GM12891 (cell line): ENCODE results near the gene ZBTB47.

Experiments used
- DNase-seq: peaks from one replicate; pipeline ENCODE4 v3.0.0; 2011; ENCODE audit warnings: low spot score; ENCODE audit not compliant: insufficient read length
- FAIRE-seq: peaks from 2 replicates; lab custom pipeline; 2011; peaks lifted over from hg19 to GRCh38; lab: Jason Lieb, UNC
- PAX5 ChIP-seq: IDR thresholded peaks from 2 replicates; pipeline ENCODE4 v1.6.1; 2011; ENCODE audit warnings: low read length, moderate library complexity, mild to moderate bottlenecking; ENCODE audit not compliant: insufficient read depth, severe bottlenecking
- POLR2A ChIP-seq: IDR thresholded peaks from 2 replicates; pipeline ENCODE4 v1.6.1; 2011; ENCODE audit warnings: low read depth, low read length, control low read depth
- POLR2AphosphoS5 ChIP-seq: IDR thresholded peaks from 2 replicates; pipeline ENCODE4 v1.6.1; 2011; ENCODE audit warnings: low read depth, low read length, control low read depth
- POU2F2 ChIP-seq: IDR thresholded peaks from 2 replicates; pipeline ENCODE4 v1.6.1; 2011; ENCODE audit warnings: low read depth, mild to moderate bottlenecking, control low read depth, low read length, moderate library complexity
- SPI1 ChIP-seq: IDR thresholded peaks from 2 replicates; pipeline ENCODE4 v1.6.1; 2011; ENCODE audit warnings: low read depth, low read length, control low read depth
- TAF1 ChIP-seq: IDR thresholded peaks from 2 replicates; pipeline ENCODE4 v1.6.1; 2011; ENCODE audit warnings: low read depth, low read length, control low read depth

ZBTB47 gene

DNA sequence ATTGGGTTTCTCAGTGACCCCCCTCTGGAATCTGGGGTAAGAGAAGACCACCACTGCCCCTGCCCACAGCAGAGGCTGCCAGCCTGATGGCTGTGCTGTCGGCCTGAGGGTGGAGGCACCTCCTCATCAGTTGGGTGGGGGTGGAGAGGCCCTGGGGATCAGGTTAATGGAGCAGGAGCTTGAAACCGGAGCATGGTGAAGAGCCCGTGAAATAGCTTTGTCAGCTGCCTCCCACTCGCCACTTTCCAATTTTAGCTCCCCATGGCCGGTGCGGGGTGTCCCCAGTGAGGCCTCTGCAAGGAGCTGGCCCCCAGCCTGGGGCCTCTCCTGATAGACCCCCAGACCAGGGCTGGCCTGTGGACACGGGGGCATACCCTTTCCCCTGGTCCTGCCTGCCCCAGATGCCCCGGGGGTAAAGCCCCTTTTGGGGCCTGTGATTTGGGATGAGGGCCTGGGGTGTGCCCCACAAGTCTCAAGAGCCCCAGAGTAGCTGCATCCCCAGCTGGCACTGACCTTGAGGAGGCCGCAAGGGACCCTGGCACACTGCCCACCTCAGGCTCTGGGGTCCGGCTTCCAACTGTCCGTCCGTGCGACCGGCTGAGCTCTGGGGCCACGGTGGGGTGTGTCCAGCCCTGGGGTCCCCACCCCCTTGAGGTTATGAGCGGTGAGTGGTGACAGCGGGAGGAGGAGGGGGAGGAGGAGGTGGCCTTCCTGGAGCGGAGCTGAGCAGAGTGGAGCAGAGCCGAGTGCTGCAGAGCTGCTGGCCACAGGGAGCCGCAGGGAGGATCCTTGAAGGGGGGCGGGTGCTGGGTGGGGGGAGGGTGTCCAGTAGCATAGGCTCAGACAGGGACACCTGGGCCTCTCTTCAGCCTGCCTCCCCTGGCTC, 48.8 kb downstream of the ZBTB47 start, which contains the start of gene HHATL:
Gene HHATL (minus strand): TSS at position 733 of the 886 bp plus-strand sequence. CDS start 1,972 bp downstream, outside the sequence.
- no peak for TF ChIP-seq POLR2AphosphoS5
- TF ChIP-seq POLR2A = no peak
- no peak for TF ChIP-seq SPI1
- DNase-seq = peak; percentile 14
- no peak for FAIRE-seq

DNA sequence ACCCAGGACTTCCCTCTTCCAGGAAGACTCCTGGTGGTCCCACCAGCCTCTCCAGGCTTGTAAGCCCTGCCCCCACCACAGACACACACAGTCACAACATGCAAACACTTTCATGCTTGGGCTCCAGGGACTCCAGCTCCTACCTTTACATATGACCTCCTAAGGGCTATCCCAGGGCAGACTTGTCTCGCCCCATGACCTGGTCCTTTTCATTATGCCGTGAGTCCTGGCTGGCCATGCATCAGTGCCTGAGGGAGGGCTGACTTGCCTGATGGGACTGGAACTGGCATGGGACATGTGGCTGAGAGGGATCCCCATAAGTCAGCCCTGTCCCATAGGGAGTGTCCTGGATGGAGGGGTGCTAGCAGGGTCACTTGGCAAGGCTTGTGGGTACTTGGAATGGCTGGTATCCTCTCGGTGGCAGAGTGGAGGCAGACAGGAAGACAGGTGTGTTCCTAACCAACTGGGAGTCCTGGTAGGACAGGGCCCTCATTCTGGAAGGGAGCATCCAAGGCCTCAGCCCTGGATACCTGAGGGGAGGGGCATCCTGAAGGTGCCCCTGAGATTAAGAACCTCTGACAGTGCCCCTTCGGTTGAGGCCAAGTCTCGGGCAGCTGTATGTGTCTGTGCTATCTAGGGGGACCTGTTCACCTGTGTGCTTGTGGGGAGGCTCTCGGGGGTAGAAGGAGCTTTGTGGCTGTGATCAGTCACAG, 49.6 kb downstream of the ZBTB47 start:
- no peak for FAIRE-seq
- no peak for TF ChIP-seq POLR2A
- TF ChIP-seq PAX5 = no peak
- TF ChIP-seq TAF1 = no peak
- TF ChIP-seq POLR2AphosphoS5 = no peak
- no peak for TF ChIP-seq POU2F2
- no peak for TF ChIP-seq SPI1
- DNase-seq = no peak

DNA sequence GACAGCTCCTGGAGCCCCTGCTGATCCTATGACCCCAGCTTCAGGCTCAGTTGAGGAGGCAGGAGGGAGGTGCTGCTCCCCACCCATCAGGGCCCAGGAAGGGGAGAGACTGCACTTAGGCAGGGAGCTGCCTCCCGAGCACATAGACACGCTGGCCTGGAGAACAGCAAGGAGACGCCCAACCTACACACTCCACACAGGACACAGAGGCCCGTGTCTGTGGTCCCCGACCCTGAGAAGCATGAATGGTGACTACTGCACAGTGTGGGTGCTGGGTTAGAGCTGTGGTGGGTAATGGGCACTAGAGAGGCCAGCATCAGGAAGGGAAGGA, 50.2 kb downstream of the ZBTB47 start:
- DNase-seq (no peak), FAIRE-seq (no peak)
- TF ChIP-seq POU2F2 = no peak
- TF ChIP-seq TAF1 = no peak
- no peak for TF ChIP-seq POLR2A
- TF ChIP-seq PAX5 = no peak
- no peak for TF ChIP-seq SPI1
- TF ChIP-seq POLR2AphosphoS5 = no peak

DNA sequence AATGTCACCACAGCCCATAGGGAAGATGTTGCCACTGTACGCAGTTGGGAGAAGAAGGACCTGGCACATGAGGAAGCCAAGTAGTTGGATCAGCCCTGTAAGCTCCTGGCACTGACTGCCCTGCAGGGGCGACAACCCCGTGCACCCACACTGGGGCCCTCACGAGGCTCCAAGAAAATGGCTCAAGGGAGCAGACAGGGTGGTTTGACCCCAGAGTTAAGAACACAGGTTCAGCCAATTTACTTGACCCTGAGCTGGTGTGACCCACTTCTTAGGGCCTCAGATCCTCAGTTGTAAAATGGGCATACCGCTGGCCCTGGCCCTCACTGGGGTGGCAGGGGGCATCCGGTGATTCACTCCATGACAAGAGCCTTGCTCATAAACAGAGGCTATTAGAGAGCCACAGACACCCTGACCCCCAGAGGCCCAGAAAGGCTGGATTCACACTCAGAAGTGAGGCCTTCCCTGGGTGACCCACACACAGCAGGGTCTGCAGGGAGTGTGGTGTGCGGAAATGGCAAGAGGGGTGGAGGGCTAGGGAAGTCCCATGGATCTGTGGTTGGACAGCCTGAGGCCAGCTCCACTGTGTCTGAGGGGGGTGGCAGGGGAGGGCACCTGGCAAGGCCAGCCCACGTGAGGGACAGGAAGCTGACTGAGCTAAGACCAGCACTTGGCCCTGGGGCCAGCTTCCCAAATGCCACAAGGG, 50.8 kb downstream of the ZBTB47 start:
- no peak for TF ChIP-seq POU2F2
- TF ChIP-seq SPI1 = no peak
- TF ChIP-seq PAX5 = no peak
- TF ChIP-seq POLR2A = no peak
- TF ChIP-seq TAF1 = no peak
- no peak for TF ChIP-seq POLR2AphosphoS5
- no peak for DNase-seq

DNA sequence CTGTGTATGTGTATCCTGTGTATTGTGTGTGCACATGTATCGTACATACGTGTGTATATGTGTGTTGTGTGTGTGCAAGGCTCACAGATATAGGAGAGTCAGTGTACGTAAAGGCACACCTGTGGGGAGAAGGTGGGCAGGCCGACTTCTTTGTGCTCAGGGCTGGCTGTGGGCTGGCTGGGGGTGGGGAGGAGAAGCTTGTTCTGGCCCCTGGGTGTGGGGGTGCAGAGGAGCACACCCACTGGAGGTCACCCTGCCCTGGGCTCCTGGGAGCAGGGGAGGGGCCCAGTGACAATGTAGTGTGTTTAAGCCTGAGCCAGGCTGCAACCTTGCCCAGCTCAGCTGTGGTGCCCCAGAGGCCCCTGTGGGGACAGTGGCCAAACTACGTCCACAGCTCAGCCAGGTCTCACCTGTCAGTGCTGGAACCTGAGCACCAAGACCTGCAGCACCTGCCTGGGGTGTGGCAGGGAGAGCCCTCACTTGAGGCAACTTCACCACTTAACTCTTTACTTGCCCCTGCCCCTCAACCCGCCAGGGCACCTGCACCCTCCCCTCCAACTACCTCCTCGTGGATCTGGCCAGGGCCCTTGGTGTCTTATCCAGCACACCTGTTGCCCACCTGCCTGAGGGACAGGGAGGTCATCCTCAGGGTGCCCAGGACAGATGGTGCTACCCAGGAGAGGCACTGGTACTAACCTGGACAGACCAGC, 51.7 kb downstream of the ZBTB47 start:
- TF ChIP-seq POLR2AphosphoS5 (no peak), POLR2A (no peak), SPI1 (no peak), PAX5 (no peak), POU2F2 (no peak), TAF1 (no peak)
- peak; percentile 10 for DNase-seq
- FAIRE-seq = no peak

More for the DNA sequence above, 50.8 kb downstream of the ZBTB47 start:
- FAIRE-seq = no peak

DNA sequence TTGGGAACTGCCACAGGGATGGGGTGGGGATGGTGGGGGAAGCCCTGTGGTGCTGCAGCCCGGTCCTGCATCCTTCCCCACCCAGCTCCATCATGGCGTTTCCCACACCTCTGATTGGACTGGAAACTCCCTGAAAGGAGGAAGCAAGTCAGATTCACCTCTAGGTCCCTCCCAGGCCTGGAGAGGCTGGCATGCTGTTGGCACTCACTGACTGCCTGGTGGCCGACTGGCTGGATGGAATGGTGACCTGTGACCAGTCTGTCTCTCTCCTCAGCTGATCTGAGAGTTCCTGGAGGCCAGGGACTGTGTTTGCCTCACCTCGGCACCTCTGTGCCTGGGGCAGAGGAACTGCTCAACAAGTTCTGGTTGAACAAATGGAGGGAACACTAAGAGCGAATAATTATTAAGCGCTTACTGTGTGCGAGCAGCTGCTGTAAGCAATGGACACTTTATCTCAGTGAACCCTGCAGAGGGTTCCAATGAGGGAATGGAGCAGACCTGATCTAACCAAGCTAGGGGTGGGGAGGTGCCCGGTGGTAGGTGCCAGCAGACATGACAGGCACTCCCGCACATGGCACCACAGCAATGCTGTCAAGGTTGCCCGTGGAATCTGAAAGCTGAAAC, 52.6 kb downstream of the ZBTB47 start:
- no peak for TF ChIP-seq POU2F2
- no peak for TF ChIP-seq POLR2AphosphoS5
- TF ChIP-seq TAF1 = no peak
- no peak for TF ChIP-seq PAX5
- TF ChIP-seq POLR2A = no peak
- TF ChIP-seq SPI1 = no peak
- FAIRE-seq (no peak), DNase-seq (no peak)

DNA sequence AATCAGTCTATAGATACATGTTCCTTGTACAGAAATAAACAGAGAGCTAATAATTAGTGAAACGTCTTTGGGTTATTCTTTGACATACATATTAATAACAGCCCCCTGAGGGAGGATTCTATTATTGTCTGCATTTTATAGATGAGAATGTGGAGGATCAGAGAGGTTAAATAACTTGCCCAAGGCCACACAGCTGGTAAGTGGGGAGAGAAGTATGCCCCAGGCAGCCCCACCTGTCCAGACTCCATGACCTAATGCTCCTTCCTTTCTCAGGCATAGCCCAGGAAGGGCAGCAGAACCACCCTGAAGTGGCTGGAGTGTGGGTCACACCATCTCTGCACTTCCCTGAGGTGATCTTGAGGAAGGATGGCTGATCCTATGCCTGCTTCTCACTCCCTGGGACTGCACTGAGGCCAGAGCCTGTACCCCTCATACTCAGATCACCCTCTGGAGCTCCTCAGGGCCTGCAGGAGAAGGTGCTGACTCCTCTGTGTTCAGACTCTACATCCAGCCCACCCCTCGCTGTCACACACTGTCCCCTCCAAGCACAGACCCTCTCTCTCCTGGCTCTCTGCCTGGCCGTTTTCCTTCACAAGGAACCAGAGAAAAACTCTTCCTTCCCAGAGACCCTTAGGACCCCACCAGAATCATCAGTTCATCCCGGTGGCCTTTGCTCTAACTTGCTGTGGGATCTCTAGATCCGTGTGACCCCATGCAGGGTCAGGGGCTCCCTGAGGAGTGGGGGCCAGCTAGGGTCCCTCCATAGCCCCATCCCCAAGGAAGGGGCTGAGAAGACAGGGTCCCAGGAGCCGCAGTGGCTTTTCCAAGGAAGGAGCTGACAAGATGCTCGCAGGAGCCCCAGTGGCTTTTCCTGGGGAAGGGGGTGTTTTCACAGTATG, 53.5 kb downstream of the ZBTB47 start:
- no peak for FAIRE-seq
- no peak for TF ChIP-seq POLR2AphosphoS5
- no peak for TF ChIP-seq PAX5
- TF ChIP-seq TAF1 = no peak
- no peak for TF ChIP-seq POU2F2
- no peak for TF ChIP-seq POLR2A
- no peak for TF ChIP-seq SPI1

More for the DNA sequence above, 53.5 kb downstream of the ZBTB47 start:
- DNase-seq = no peak
